Chondrocyte (in vitro differentiated cells): ENCODE measurements around the gene CFAP141. TPM values are rescaled to one million over a fixed set of nuclear protein-coding genes. Genes with fewer than 3 reads are reported as not detected.

Experiments used
- DNase-seq: peaks from one replicate; pipeline ENCODE4 v3.0.0; 2021; ENCODE audit warnings: mixed read lengths, low spot score
- H3K27ac Mint-ChIP-seq: one replicate; pipeline ENCODE4 v1.8.0; 2021; ENCODE audit warnings: mild to moderate bottlenecking, moderate library complexity, mixed read lengths; ENCODE audit not compliant: unreplicated experiment
- H3K27me3 Mint-ChIP-seq: 2 replicates; pipeline ENCODE4 v1.8.0; 2021; ENCODE audit warnings: low read depth, mixed read lengths
- H3K36me3 Mint-ChIP-seq: 2 replicates; pipeline ENCODE4 v1.8.0; 2021; ENCODE audit warnings: low read depth, mixed read lengths
- H3K4me1 Mint-ChIP-seq: 2 replicates; pipeline ENCODE4 v1.8.0; 2021; ENCODE audit warnings: low read depth, mild to moderate bottlenecking, mixed read lengths
- H3K4me3 Mint-ChIP-seq: one replicate; pipeline ENCODE4 v1.8.0; 2021; ENCODE audit warnings: mild to moderate bottlenecking, moderate library complexity, mixed read lengths; ENCODE audit not compliant: unreplicated experiment
- H3K9me3 Mint-ChIP-seq: 2 replicates; pipeline ENCODE4 v1.8.0; 2021; ENCODE audit warnings: low read depth, mixed read lengths
- total RNA-seq: library from RNA; stranded (reverse); gene quantifications from 3 replicates; pipeline ENCODE4 v1.2.1, GENCODE V29; 2021
- TF ChIP-seq, protein P1 (sequence below): fragments of 200-600 bp; sonication (generic); IDR thresholded peaks from 2 replicates; pipeline ENCODE4 v1.5.0; 2021; ENCODE audit warnings: antibody characterized with exemption, mild to moderate bottlenecking, moderate library complexity

CFAP141 gene
- total RNA-seq, 1 donor from 2014 or later: not detected

- Mint-ChIP-seq H3K9me3 (no peaks in the 10 kb centered on the region), H3K36me3 (peaks cover 48% of the 10 kb centered on the region), H3K27ac (no peak overlapping the region), H3K27me3 (no peaks in the 10 kb centered on the region), H3K4me3 (no peak overlapping the region), H3K4me1 (peaks cover 14% of the 10 kb centered on the region)
- TF ChIP-seq, protein P1, sequence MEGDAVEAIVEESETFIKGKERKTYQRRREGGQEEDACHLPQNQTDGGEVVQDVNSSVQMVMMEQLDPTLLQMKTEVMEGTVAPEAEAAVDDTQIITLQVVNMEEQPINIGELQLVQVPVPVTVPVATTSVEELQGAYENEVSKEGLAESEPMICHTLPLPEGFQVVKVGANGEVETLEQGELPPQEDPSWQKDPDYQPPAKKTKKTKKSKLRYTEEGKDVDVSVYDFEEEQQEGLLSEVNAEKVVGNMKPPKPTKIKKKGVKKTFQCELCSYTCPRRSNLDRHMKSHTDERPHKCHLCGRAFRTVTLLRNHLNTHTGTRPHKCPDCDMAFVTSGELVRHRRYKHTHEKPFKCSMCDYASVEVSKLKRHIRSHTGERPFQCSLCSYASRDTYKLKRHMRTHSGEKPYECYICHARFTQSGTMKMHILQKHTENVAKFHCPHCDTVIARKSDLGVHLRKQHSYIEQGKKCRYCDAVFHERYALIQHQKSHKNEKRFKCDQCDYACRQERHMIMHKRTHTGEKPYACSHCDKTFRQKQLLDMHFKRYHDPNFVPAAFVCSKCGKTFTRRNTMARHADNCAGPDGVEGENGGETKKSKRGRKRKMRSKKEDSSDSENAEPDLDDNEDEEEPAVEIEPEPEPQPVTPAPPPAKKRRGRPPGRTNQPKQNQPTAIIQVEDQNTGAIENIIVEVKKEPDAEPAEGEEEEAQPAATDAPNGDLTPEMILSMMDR: no peak
- DNase-seq: no peak
Observed at GRCh38 chr1:154171223-154171583, 34.9 kb downstream of the CFAP141 start.

GRCh38 chr1:154170547-154171222 lies 35.4 kb downstream of the CFAP141 start:
- Mint-ChIP-seq H3K4me1 (peaks cover 9% of the 10 kb centered on the region), H3K27me3 (no peaks in the 10 kb centered on the region), H3K36me3 (peaks cover 52% of the 10 kb centered on the region), H3K27ac (no peak overlapping the region), H3K4me3 (no peak overlapping the region), H3K9me3 (no peaks in the 10 kb centered on the region)
- TF ChIP-seq, protein P1: no peak
- no peak for DNase-seq

- H3K27me3 Mint-ChIP-seq: no peaks in the 10 kb centered on the region
- no peak overlapping the region for H3K4me3 Mint-ChIP-seq
- peaks cover 5% of the 10 kb centered on the region for H3K4me1 Mint-ChIP-seq
- no peak for DNase-seq
- no peaks in the 10 kb centered on the region for H3K9me3 Mint-ChIP-seq
- peaks cover 67% of the 10 kb centered on the region for H3K36me3 Mint-ChIP-seq
- H3K27ac Mint-ChIP-seq: no peak overlapping the region
- TF ChIP-seq, protein P1: no peak
Observed at GRCh38 chr1:154167461-154167860, 38.7 kb downstream of the CFAP141 start.

DNA sequence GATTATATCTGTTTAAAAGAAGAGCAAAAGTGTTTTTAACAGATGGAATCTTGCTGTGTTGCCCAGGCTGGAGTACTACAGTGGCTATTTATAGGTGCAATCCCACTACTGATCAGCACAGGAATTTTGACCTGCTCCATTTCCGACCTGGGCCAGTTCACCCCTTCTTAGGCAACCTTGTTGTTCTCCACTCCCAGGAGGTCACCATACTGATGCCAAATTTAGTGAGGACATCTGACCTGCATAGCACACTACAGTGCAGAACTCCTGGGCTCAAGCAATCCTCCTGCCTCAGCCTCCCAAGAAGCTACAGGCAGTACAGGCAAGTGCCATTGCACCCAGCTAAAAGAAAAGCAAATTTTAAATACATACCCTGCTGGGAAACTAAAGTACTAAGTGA lies 39.9 kb downstream of the CFAP141 start:
- Mint-ChIP-seq H3K27me3 (no peaks in the 10 kb centered on the region), H3K36me3 (peaks cover 56% of the 10 kb centered on the region), H3K27ac (no peak overlapping the region), H3K4me1 (peaks cover under 1% of the 10 kb centered on the region), H3K9me3 (no peaks in the 10 kb centered on the region), H3K4me3 (no peak overlapping the region)
- no peak for DNase-seq
- TF ChIP-seq, protein P1: no peak

DNA sequence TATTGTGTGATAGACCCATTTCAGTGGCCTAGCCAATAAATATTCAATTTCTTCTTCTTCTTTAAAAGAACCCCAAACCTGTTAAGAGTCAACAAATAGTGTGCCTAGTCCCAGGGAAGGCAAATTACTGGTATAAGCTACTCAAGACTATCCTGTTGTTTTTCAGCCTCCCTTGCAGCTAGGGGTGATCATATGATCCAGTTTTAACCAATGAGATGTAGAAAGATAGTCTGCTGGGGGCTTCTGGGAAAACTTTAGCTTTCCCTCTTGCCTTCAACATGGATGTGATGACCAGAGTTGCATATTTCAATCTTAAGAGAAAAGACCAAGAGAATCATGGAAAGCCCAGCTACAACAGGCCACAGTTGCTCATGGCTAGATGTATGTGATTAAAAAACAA lies 46.6 kb downstream of the CFAP141 start:
- H3K4me1 Mint-ChIP-seq: peaks cover 33% of the 10 kb centered on the region
- H3K36me3 Mint-ChIP-seq: peaks cover 34% of the 10 kb centered on the region
- no peak overlapping the region for H3K4me3 Mint-ChIP-seq

More for the DNA sequence above, 46.6 kb downstream of the CFAP141 start:
- H3K9me3 Mint-ChIP-seq: no peaks in the 10 kb centered on the region
- DNase-seq: no peak
- TF ChIP-seq, protein P1: no peak
- no peak overlapping the region for H3K27ac Mint-ChIP-seq
- H3K27me3 Mint-ChIP-seq: no peaks in the 10 kb centered on the region
